Tibial nerve (tissue), 4 donors: ENCODE results near the gene NEU3.

Experiments
- CTCF ChIP-seq, 5 experiments: fragments of 200-600 bp in 3 of 5; fragments of 450-650 bp in 2 of 5; sonication (generic) in 3 of 5; IDR thresholded peaks; one replicate each; pipeline ENCODE4 v1.5.1; 2016 to 2019; ENCODE audit warnings: antibody characterized with exemption in 5 of 5, mild to moderate bottlenecking in 3 of 5, moderate library complexity in 2 of 5
- EP300 ChIP-seq, 2 donors: sonication (generic); formaldehyde crosslinking; IDR thresholded peaks; one replicate each; pipeline ENCODE4 v1.6.1; 2017; ENCODE audit warnings: antibody characterized with exemption in 2 of 2, mild to moderate bottlenecking in 1 of 2
- POLR2A ChIP-seq, 2 donors: fragments of 450-650 bp; IDR thresholded peaks; one replicate each; pipeline ENCODE4 v1.6.1; 2017; ENCODE audit warnings: antibody characterized with exemption in 2 of 2, mild to moderate bottlenecking in 2 of 2, moderate library complexity in 2 of 2

DNA sequence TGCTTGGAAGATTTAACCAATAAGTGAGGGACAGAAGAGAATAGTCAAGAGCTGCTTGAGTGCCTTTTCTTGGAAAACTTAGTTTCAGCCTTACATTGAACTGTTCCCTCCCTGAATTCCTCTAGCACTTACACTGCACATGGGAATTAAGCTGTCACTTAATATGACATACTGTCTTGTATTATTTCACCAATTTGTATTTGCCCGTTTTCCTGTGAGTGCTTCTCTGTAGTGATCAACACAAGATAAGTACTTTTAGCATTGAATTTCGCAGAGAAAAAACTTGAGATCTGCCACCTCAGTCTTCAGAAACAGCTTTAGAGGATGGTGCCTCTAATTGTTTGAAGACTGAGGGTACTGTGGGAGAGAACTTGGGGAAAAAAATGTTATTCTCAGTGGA lies 36.0 kb upstream of the NEU3 start:
- TF ChIP-seq CTCF (IDR thresholded peaks at IDR 0.05) (no peak), EP300 (IDR thresholded peaks at IDR 0.05) (no peak), POLR2A (IDR thresholded peaks at IDR 0.05) (no peak)
